Hepatocyte (in vitro differentiated cells): Measurements from ENCODE around the gene SNX2.

Source experiments
- EZH2 ChIP-seq: fragments of 200-600 bp; sonication (generic); IDR thresholded peaks from 2 replicates; pipeline ENCODE4 v1.6.1; 2016; ENCODE audit warnings: antibody characterized with exemption, mild to moderate bottlenecking, borderline replicate concordance
- TF ChIP-seq, protein P1 (sequence below): fragments of 200-600 bp; sonication (generic); IDR thresholded peaks from 2 replicates; pipeline ENCODE4 v1.5.1; 2016; ENCODE audit warnings: antibody characterized with exemption, mild to moderate bottlenecking; ENCODE audit not compliant: poor library complexity

DNA sequence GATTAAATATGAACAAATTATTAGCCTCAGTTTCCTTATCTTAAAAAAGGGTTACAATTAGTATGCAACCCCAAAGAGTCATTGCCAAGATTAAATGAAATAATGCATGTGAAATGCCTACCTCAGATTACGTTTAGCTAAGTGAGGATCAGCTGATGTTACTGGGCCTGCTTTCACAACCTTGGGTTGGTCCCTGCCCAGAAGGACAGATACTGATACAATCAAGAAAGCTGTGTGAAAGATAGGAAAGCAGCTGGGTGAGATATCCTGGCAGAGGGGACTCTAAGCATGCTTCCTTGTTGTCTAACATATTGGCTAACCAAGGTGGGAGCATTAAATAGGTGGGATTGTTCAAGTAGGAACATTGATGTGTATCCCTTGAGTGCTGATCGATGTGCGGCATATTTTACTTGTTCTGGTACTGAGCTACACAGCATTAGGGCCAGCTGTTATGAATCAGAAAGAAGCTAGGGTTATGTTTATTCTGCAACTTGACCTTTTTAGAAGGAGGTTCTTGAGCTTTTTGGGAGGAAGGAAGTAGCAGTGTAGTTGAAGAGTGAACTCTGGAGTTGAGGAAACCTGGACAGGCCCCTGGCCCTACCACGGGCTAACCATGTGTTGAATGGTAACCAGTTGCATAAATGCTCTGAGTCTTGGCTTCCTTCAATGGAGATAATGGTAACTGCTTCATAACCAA, 99.4 kb downstream of the SNX2 start:
- TF ChIP-seq, protein P1, sequence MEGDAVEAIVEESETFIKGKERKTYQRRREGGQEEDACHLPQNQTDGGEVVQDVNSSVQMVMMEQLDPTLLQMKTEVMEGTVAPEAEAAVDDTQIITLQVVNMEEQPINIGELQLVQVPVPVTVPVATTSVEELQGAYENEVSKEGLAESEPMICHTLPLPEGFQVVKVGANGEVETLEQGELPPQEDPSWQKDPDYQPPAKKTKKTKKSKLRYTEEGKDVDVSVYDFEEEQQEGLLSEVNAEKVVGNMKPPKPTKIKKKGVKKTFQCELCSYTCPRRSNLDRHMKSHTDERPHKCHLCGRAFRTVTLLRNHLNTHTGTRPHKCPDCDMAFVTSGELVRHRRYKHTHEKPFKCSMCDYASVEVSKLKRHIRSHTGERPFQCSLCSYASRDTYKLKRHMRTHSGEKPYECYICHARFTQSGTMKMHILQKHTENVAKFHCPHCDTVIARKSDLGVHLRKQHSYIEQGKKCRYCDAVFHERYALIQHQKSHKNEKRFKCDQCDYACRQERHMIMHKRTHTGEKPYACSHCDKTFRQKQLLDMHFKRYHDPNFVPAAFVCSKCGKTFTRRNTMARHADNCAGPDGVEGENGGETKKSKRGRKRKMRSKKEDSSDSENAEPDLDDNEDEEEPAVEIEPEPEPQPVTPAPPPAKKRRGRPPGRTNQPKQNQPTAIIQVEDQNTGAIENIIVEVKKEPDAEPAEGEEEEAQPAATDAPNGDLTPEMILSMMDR = no peak
- no peak for TF ChIP-seq EZH2
